ENCODE data around the gene OR2AG1. TPM values are rescaled to one million over a fixed set of nuclear protein-coding genes. Genes with fewer than 3 reads are reported as not detected.
"Not testable (repeated sequence)": the region's sequence is repeated elsewhere in the genome, so short reads cannot be mapped to it uniquely, and the experiment has no call there.

The OR2AG1 gene
- polyA plus RNA-seq, 1 donor from 2014 or later, result not detected

- H3K27ac Mint-ChIP-seq, result no peak overlapping the region
- no peaks in the 10 kb centered on the region for H3K36me3 Mint-ChIP-seq
- H3K4me3 Mint-ChIP-seq, result no peak overlapping the region
- H3K9me3 Mint-ChIP-seq, result no peaks in the 10 kb centered on the region
- peaks cover 0 to 5% (median 1%) of the 10 kb centered on the region in 3 donors for H3K4me1 Mint-ChIP-seq
- H3K27me3 Mint-ChIP-seq, result no peaks in the 10 kb centered on the region
Observed at GRCh38 chr11:6755303-6755952, 27.4 kb upstream of the OR2AG1 start.

GRCh38 chr11:6755953-6756347 lies 26.9 kb upstream of the OR2AG1 start:
- Mint-ChIP-seq H3K4me1 (peaks cover 0 to 5% (median 1%) of the 10 kb centered on the region in 3 donors), H3K4me3 (no peak overlapping the region), H3K27ac (no peak overlapping the region), H3K9me3 (no peaks in the 10 kb centered on the region), H3K36me3 (no peaks in the 10 kb centered on the region), H3K27me3 (no peaks in the 10 kb centered on the region)

DNA sequence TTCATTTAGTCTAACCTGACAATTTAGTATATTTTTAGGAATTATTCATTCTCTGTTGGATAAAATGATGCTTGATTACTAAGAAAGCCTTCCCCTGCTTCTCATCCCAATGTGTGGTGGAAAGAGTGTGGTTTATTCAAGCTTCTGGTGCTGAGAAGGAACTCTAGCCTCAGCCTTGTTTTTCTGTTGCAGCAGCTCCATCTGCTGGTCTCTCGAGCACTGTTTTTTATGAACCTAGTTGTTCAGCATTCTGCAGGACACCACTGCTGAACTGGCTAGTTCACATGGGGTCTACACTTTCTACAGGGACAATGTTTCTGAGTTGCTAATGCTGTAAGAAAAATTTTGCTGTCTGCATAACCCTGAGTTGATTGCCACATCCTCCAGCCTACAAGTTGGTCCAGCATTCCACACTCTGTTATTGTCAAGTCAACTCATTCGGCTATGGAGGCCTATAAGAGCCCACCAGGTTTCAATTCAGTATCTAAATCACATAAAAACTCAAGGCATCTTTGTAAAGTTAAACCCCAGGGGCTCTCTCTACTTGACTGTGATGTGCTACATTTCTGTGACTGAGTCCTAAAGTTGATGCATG lies 25.4 kb upstream of the OR2AG1 start:
- Mint-ChIP-seq H3K4me3 (no peak overlapping the region), H3K27ac (no peak overlapping the region), H3K9me3 (no peaks in the 10 kb centered on the region), H3K27me3 (peaks cover under 1% of the 10 kb centered on the region), H3K4me1 (peaks cover 0 to 5% (median 1%) of the 10 kb centered on the region in 3 donors), H3K36me3 (no peaks in the 10 kb centered on the region)

DNA sequence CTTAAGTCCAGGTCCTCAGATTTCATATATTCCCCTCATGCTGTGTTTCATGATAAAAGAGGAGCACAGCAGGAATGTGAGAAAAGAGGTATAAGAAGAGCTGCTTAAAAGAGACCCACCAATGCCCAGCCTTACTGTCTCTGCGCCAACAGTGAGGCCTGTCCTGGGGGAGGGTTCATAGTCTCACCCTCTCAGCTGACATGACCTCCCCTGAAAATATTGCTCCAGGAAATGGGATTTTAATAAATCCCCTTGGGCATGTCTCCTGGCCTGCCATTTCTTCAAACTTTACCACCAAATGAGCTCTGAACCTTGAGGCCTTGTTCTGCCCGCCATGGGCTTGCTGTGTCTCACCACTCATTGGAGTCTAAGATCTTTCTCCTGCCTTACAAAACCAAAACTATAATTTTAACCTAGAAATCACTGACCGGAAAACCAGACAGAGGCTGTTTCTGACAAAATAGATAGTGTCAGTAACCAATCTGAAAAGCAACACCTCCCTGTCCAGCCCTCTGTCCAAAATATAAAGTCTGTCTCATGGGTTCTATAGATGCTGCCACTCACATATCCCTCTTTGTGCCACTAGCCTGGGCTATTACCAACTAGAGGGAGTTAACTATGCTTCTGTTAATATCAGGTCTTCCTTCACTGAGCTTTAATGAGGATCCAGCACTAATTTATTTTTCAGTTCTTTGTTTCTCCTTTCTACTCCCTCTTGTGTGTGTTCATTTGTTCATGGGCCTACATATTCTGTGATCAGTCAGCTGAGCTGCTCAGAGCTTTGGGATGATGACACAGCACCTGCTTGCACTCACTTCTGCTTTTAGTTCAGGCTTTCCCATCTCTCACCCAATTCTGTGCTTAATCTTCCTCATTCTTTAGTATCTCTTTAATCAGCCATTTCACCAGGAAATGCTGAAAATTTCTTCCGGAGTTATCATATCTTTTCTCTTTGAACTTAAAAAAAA lies 10.6 kb upstream of the OR2AG1 start, which contains the start of gene OR2AG2:
Gene OR2AG2, minus strand, starts transcription at position 51 of the 968 bp plus-strand sequence. CDS start 3,019 bp downstream, outside the sequence.
- no peaks in the 10 kb centered on the region for H3K36me3 Mint-ChIP-seq
- H3K27me3 Mint-ChIP-seq, result no peaks in the 10 kb centered on the region
- no peaks in the 10 kb centered on the region for H3K9me3 Mint-ChIP-seq
- peak within 1 kb of the TSS in 1 of 3 donors; percentile 59 for H3K27ac Mint-ChIP-seq
- H3K4me1 Mint-ChIP-seq, result peaks cover 6 to 7% (median 7%) of the 10 kb centered on the region in 3 donors
- no peak within 1 kb of the TSS for H3K4me3 Mint-ChIP-seq

DNA sequence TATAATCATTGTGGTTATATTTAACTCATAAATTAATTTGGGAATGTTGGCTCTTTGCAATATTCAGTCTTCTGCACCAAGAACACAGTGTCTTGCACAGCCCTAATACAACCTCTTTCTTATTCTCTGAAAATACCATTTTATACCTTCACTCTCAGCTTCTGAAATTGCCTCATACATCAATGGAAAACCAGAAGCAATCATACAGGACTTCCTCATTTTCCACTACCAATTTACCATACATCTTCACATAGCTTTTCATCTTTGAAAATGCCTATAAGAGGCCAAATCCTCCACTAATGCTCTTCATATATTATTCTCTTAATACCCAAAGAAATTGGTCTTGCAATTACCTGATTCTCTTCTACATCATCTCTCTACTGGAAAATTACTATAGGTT lies 4.3 kb upstream of the OR2AG1 start:
- Mint-ChIP-seq H3K27ac (no peak overlapping the region), H3K9me3 (no peaks in the 10 kb centered on the region), H3K36me3 (no peaks in the 10 kb centered on the region), H3K4me3 (no peak overlapping the region), H3K27me3 (peaks cover 14% of the 10 kb centered on the region), H3K4me1 (no peaks in the 10 kb centered on the region)

DNA sequence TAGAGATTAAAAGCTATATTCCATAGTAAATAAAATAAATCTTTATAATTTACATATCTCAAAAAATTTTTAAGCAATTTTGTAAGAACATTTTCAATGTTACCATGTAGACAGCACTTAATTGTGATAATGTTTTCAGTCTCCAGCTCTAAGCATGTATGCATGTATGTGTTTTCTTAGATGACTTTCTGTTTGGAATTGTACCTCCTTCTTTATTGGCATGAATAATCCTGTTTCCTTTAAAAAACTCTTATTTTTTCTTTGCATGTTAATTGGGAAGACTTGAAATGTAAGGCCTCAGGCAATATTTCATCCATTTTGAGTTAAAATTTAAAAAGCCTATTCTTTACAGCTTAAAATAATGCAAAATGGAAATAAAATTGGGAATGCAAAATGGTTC lies 2.0 kb upstream of the OR2AG1 start:
- Mint-ChIP-seq H3K4me3 (no peak overlapping the region), H3K4me1 (no peaks in the 10 kb centered on the region), H3K9me3 (no peaks in the 10 kb centered on the region), H3K27me3 (peaks cover 14% of the 10 kb centered on the region), H3K27ac (no peak overlapping the region), H3K36me3 (no peaks in the 10 kb centered on the region)

- Mint-ChIP-seq H3K4me3 (no peak overlapping the region), H3K27me3 (peaks cover 3% of the 10 kb centered on the region), H3K36me3 (no peaks in the 10 kb centered on the region), H3K27ac (no peak overlapping the region), H3K4me1 (no peaks in the 10 kb centered on the region), H3K9me3 (no peaks in the 10 kb centered on the region)
Observed at GRCh38 chr11:6790546-6790945, 7.7 kb downstream of the OR2AG1 start.

- no peaks in the 10 kb centered on the region for H3K4me1 Mint-ChIP-seq
- H3K9me3 Mint-ChIP-seq, result no peaks in the 10 kb centered on the region
- no peak overlapping the region for H3K4me3 Mint-ChIP-seq
- H3K27ac Mint-ChIP-seq, result no peak overlapping the region
- H3K36me3 Mint-ChIP-seq, result no peaks in the 10 kb centered on the region
- no peaks in the 10 kb centered on the region for H3K27me3 Mint-ChIP-seq
Observed at GRCh38 chr11:6794639-6795038, 11.8 kb downstream of the OR2AG1 start.

DNA sequence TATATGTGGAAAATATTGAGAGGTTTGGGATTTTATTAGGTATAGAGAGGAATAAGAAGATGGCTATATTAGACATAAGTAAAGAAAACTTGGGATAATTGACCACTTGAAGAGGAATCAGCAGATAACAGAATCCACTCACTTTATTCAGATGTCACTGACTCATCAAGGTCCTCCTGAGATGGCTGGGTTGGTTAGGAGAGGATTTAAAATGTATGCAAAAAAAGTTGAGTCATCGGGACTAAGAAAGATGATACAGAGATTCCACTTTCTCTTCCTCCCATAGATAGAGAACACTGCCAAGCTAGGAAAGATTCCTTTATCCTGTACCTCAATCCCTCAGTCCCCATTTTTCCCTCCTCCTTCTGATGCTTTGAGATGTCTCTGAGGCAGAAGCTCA lies 16.6 kb downstream of the OR2AG1 start, which contains the start of gene OR6A2:
Gene OR6A2, minus strand, starts transcription at position 288 of the 400 bp plus-strand sequence. CDS start 3,981 bp downstream, outside the sequence.
- H3K27ac Mint-ChIP-seq, result no peak within 1 kb of the TSS
- no peak within 1 kb of the TSS for H3K4me3 Mint-ChIP-seq
- peaks cover 4 to 10% (median 9%) of the 10 kb centered on the region in 3 donors for H3K9me3 Mint-ChIP-seq
- no peaks in the 10 kb centered on the region for H3K36me3 Mint-ChIP-seq
- no peaks in the 10 kb centered on the region for H3K27me3 Mint-ChIP-seq
- no peaks in the 10 kb centered on the region for H3K4me1 Mint-ChIP-seq

GRCh38 chr11:6801075-6801474 lies 18.3 kb downstream of the OR2AG1 start:
- not testable (repeated sequence) for H3K27me3 Mint-ChIP-seq

DNA sequence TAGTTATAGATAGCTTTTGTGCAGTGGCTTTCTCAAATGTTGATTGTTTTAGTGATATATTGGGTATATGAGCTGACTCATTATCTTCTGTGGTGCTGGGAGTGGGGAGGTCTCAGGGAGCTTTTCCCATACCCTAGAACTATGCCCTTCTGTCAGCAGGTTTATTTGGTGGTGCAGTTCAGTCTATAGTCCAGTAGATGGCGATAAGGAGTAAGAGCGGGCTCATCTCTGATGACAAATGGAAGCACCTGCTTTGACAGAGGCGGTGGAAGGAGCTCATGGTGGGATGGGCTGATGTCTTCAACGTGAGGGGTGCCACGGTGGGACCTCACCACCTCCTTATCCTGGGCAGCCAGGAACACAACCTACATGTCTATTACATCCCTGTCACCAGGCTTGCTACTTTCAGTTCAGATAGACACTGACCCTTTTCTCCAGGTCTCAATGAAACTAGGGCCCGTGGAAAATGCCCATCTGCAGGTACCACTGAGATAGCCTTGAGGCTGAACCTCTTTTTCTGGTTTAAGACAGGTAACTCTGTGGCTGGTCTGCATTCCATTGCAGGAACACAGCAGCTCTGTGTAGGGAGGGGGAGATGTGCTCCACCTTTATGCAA lies 29.7 kb downstream of the OR2AG1 start:
- no peaks in the 10 kb centered on the region for H3K36me3 Mint-ChIP-seq
- no peak overlapping the region for H3K4me3 Mint-ChIP-seq
- H3K27me3 Mint-ChIP-seq, result peaks cover 16% of the 10 kb centered on the region
- peaks cover 0 to 2% (median 0%) of the 10 kb centered on the region in 3 donors for H3K4me1 Mint-ChIP-seq
- peaks cover 0 to 2% (median 0%) of the 10 kb centered on the region in 3 donors for H3K9me3 Mint-ChIP-seq
- H3K27ac Mint-ChIP-seq, result no peak overlapping the region

More at GRCh38 chr11:6801075-6801474, 18.3 kb downstream of the OR2AG1 start:
- not testable (repeated sequence) for H3K9me3 Mint-ChIP-seq, H3K4me3 Mint-ChIP-seq, H3K4me1 Mint-ChIP-seq, H3K36me3 Mint-ChIP-seq, H3K27ac Mint-ChIP-seq

- Mint-ChIP-seq H3K36me3 (no peaks in the 10 kb centered on the region), H3K4me3 (no peak overlapping the region), H3K27me3 (peaks cover 16% of the 10 kb centered on the region), H3K9me3 (peaks cover 0 to 2% (median 0%) of the 10 kb centered on the region in 3 donors), H3K4me1 (peaks cover 0 to 2% (median 0%) of the 10 kb centered on the region in 3 donors), H3K27ac (no peak overlapping the region)
Observed at GRCh38 chr11:6813656-6814055, 30.8 kb downstream of the OR2AG1 start.

GRCh38 chr11:6817694-6818093 lies 34.9 kb downstream of the OR2AG1 start:
- no peaks in the 10 kb centered on the region for H3K4me1 Mint-ChIP-seq
- no peak overlapping the region for H3K27ac Mint-ChIP-seq
- peaks cover 9 to 11% (median 9%) of the 10 kb centered on the region in 3 donors for H3K9me3 Mint-ChIP-seq
- no peaks in the 10 kb centered on the region for H3K36me3 Mint-ChIP-seq
- peaks cover 17% of the 10 kb centered on the region for H3K27me3 Mint-ChIP-seq
- no peak overlapping the region for H3K4me3 Mint-ChIP-seq

DNA sequence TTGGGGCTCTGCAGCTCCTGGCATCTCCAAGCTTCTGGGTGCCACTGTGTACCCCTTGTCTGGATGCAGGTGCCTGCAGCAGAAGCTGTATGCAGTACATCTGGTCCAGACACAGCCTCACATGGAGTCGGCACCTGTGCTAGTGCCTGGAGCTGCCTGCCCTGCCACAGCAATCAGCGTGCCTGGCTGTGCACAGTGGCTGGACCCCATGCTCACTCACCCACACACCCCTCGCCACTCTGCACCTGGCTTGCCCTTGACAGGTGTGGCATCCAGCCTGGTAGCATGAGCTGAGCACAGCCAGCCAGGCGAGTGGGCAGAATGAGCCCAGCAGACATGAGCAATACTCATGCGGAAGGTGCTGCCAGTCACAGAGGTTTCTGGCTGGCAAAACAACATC lies 36.1 kb downstream of the OR2AG1 start:
- Mint-ChIP-seq H3K27me3 (peaks cover 12% of the 10 kb centered on the region), H3K4me3 (no peak overlapping the region), H3K9me3 (peaks cover 9 to 11% (median 9%) of the 10 kb centered on the region in 3 donors), H3K36me3 (no peaks in the 10 kb centered on the region), H3K27ac (no peak overlapping the region), H3K4me1 (no peaks in the 10 kb centered on the region)

Measured in IgD-negative memory B cell (primary cell).